Sciatic nerve (tissue), 2 donors: Measurements from ENCODE around the gene NFIB. TPM values are rescaled to one million over a fixed set of nuclear protein-coding genes. Genes with fewer than 3 reads are reported as not detected.

ENCODE experiments used
- ATAC-seq: fragments of 200-7000 bp; cut with Tn5 transposase; one replicate; pipeline ENCODE4 v1.9.1; 2020; ENCODE audit warnings: mild to moderate bottlenecking, moderate library complexity
- DNase-seq: peaks from one replicate; pipeline ENCODE4 v3.0.0-alpha.2; 2020; ENCODE audit warnings: low spot score
- intact Hi-C: fragments of 100-400 bp; cut with DNase I; formaldehyde crosslinking; loops from one replicate; pipeline ENCODE4 v1.14.2; 2022
- total RNA-seq: library from RNA; stranded (reverse); fragmentation: NEBNext Ultra II Directional; extraction: Animal tissue kit (Norgen Biotek cat#: 25700); gene quantifications from one replicate; pipeline ENCODE4 v1.2.1, GENCODE V29; 2021
- donor health status: DM: no; HTN: no; CAD: no.
- donor health status: DM: no; HTN: no; CAD: no.

The NFIB gene
- total RNA-seq, 1 donor from 2014 or later: 137 TPM

DNA sequence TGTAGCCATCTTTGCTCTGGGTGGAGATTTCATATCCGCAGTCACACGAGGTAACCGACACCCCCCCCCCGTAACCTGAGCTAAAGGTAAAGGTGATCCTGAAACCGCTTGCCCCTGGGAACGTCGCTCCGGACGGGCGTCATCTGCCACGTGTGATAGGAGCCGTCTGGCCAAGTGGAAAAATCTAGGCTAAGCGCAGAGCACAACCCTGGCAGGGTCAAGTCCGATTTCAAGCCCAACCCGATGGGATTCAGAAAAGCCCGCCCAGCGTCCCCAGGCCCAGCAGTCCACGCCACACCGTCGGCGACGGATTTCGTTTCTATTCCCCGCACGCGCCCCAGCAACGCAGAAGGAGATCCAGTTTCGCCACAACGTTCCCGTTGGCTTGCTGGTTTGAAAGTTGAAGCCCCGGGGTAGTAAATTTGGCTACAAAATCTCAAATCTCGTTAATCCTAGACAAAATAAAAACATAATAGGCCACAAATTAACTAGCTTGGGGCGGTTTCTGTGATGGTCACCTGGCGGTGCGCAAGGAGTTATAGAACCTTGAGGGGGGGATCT lies 32.4 kb upstream of the NFIB start:
- no peak for DNase-seq
- no peak for ATAC-seq
- intact Hi-C loops: no loop called here

DNA sequence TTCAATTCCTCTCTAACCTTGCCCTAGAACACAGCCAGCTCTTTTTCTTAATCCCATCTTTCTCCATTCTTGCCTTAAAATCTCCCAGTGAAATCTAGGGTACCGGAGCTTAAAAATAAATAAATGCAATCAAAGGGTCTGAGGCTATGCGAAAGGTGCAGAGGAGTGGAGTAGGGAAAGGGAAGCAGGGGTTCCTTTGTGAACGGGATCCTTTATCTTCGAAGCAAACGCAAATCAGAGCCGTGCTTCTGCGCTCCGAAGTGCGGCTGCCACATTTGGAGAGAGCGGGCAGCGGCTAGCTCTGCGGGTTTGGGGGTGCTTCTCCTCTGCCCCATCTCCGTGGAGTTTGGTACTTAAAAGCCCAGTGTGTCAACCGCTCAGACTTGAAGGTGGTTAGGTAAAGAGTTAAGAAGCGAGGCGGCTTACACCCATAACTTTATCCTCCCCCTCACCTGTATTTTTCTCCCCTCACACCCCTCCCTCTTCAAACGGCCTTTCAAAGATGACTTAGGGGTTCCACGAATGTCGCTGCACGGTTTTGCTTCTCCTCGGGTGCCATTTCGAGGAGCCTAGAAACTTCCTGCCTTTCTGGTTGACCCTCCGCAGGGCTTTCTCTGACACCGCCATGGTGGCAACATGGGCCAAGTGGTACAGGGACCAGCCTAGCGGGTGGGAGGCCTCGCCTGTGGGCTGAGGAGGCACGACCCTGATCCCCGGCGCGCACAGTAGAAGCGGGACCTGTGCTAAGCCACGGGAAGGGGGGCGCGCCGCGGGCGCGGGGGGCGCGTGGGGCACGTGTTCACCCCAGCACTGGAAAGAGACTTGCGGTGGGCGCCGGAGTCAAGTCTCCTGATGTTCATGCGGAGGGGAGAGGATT lies 31.7 kb upstream of the NFIB start:
- DNase-seq: no peak
- intact Hi-C loops: no loop called here
- ATAC-seq: no peak

DNA sequence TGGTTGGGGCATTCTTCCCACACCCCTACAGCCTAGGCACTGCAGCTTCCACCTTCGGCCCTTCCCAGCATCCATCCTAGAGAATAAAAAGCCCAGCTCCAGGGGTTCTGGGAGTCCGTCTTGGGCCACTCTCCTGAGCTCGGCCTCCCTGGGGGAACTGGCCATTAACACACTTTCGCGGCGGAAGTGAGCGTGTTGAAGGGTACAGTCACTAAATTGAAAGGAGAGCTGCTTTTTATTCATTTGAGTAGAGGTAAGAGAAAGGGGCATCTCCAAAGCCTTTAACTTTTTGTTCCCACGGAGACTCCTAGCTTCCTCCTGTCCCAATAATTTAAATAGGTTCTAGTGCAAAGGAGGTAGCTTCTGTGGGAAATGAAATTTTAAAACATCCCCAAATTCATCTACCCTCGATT lies 31.0 kb upstream of the NFIB start:
- ATAC-seq (no peak), DNase-seq (no peak)
- intact Hi-C loops: no loop called here

DNA sequence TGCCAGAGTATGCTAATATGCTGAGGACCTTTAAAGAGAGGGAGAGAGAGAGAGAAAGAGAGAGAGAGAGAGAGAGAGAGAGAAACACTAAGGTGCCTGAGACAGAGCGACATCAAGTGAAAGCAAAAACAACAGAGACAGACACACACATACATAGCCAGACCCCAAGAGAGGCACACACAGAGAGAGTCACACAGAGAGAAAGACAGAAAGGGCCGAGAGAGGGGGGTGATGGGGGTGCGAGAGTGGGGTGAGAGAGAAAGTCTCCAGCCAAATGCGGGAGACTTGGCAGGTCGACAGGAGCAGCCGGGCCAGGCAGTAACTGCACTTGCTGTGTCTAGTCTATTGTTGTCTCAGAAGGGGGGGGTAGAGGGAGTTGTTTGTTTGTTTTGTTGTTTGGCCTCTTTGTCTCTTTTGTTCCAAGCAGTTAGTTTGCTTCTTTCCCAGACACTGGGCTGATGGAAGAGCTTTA lies 30.1 kb upstream of the NFIB start:
- ATAC-seq (peak; percentile 16), DNase-seq (no peak)
- intact Hi-C loops: no loop called here

DNA sequence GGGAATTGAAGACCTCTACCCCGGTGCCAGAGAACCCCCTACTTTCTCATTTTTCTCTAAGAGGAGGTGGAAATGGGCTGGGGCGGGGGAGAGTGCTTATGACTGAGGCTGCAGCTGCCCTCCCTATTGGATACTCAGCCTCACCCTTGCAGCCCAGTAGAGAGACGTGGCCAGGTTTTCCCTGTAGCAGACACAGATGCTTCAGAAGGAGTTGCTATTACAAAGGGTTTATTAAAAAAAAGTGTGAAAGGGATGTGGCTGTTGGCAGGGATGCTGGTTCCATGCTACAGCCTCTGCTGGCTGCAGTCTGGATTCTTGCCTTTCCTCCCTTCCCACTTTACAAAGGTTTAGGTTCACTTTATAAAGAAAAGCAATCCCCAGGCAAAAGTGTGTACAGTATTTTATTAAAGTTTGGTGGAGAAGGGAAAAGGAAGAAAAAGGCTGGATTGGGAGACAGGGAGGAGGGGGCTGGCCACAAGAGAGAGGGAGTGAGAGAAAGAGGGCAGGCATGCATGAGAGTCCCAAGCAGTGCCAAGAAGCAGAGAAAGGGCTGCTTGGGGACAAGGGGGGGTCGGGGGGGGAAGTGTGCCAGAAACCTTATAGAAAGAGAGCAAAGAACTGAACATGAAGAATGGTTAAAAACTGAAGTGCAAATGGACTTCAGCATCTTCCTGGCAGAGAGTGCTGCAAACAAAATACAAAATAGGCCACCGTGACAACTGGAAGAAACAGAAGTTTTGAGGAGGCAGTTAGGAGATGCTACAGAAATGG lies 29.5 kb upstream of the NFIB start:
- ATAC-seq (no peak), DNase-seq (no peak)
- intact Hi-C loops: no loop called here

DNA sequence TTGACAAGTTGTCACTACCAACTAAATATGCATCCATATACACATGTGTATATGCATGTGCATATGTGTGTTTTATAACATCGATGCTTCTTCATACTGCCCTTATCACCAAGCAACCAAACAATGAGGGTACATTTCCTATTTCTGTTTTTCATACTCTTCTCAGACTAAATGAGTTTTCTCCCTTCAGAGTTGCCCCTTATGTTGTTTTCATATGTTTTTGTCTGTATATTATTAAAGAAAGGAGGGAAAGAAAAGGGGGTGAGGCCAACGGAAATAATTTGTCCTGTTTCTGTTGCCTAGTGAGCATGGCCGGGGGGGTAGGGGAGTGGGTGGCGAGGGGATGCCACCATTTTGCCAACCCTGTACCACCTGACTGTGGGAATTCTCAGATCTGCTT lies 28.8 kb upstream of the NFIB start:
- intact Hi-C loops: no loop called here
- ATAC-seq (no peak), DNase-seq (no peak)

DNA sequence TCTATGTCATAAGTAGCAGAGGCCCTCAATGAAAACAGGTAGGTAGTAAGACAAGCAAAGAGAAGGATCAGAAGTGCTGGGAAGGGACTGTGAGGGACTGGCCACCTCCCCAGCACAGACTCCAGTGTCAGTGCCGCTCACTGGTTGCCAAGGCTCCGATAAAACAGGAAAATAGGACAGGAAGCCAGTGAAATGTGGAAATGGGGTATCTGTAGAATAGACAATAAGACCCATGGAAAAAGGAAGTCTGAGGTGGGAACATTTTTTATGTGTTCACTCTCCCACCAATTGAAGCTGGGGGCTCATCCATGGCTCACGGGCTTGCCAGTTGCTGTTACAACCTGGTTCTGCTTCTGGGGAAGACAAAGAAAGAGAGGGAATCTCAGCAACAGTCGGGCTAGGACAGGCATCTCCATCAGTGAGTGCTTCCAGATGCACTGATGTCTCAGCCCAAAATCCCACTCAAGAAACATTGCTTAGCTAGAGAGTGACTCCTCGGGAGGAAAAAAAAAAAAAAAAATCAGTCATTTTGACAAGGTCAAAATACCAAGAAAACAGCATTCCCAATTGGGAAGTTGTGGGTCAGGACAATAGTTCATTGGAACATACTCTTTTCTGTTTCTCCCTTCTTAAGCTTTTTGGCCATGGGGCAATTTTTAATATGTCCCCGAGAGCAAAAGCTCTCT lies 27.6 kb upstream of the NFIB start:
- DNase-seq: no peak
- peak; percentile 60 for ATAC-seq
- intact Hi-C loops: no loop called here

DNA sequence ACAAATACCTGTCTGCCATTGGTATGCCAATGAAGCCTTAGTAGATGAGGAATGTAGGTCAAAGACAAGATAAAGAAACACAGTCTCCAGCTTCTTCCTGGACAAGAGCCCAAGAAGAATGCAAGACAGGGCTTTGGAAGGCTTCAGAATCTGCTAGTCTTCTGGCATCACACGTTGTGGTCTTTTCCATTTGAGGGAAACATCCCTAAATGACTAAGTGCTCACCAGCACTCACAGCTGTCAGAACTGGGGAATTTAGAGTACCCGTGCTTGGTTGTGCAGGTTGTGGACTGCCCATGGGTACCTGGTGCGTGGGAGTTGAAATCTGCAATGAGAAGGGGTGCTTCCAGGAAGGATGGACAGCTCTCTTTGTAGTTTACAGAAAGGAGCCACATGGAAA lies 27.1 kb upstream of the NFIB start:
- DNase-seq: no peak
- peak; percentile 55 for ATAC-seq
- intact Hi-C loops: no loop called here

DNA sequence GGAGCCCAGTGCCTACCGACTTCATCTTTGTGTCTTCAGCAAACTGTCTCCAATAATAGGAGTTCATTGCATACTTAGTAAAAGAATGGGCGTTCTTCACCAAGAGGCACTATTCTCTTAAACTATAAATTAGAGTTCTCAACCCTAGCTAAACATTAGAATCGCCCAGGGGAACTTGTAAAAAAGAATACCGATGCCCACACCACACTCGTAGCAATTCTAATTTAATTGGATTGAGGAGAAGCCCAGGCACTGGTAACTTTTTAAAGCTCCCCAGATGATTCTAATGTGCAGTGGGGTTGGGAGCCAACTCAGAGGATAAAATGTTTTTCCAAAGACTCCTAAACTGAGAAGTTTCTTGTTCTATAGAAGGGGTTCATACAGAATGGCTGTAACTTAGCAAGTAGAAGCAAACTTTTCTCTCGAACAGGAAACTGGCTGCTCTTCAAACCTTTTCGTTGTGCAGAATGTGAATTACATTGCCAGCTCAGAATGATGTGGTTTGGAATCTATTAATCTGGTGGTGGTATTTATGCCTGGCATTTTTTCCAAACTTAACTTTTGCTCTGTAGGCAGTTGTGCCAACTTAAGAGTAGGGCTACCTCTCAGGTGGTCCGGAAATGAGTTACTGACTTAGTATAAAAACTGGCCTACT lies 26.4 kb upstream of the NFIB start:
- ATAC-seq: no peak
- no peak for DNase-seq
- intact Hi-C loops: no loop called here

DNA sequence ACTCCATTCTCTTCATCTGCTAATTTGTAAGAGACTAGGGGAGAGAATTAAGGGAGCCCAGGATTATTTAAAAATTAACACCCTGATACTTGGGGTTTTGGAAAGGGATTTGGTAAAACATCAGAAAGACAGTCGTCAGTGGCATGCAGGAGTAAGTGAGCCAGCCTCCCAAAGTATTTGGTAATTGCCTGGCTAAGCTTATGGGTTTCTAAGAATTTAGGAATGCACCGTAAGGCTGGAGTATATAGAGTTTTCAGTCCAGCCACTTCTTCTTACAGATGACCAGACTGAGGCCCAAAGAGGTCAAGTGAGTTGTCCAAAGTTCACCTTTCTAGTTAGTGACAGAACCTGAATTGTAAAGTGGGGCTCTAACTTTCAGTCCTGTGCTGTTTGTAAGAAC lies 25.8 kb upstream of the NFIB start:
- ATAC-seq (no peak), DNase-seq (no peak)
- intact Hi-C loops: no loop called here

DNA sequence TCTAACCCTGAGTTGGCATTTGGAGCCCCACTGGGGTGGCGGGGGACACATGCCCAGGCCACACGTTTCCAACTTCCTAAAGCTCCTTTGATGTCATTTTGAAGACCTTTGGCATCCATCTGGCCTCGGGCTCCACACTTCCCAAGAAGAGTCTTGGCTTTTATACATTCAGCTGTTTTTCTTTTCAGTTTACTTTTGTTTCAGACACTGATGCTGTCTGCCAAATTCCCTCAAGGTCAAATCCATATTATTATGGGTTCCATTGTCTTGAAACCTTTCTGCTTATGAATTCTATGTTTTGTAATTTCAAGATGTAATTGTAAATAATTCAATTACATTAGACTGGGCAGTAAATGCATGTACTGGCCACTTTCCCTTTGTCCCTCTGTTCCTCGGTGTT lies 23.7 kb upstream of the NFIB start:
- ATAC-seq (no peak), DNase-seq (no peak)
- intact Hi-C loops: no loop called here

DNA sequence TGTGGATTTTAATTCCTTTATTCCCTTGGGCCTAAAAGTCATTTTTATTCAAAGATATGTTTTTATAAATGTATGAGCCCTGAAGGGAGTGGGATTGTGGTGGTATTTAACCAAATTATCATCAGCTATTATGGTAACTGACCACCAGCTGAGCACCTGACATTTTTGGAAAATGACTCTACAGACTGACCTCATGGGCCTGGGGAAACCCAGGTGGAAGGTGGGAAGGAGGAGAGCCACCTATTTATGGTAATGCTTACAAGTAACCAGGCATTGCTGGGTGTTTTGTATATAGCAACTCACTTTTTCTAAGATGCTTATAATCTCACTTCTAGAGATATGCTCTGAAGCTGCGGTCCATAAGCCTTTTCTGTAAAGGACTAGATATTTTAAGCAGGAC lies 22.3 kb upstream of the NFIB start:
- DNase-seq (no peak), ATAC-seq (no peak)
- intact Hi-C loops: no loop called here

DNA sequence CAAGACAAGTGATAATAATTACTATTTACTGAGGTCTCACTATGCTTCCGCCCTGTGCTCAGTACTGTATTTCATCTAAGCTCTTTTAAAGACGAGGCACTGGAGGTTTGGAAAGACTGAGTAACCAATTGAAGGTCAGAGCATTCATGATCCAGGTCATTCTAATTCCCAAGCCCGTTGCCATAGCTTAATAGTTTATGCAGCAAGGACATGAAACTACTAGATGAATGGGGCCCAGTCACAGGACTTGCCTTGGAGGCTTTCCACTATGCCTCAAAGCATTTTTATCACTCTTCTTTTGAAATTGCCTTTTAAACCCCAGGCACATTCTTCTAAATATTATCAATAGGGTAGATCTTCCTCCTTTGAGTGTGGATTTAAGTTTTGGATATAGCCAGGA lies 17.2 kb upstream of the NFIB start:
- no peak for DNase-seq
- intact Hi-C loops: no loop called here
- ATAC-seq: peak; percentile 42

DNA sequence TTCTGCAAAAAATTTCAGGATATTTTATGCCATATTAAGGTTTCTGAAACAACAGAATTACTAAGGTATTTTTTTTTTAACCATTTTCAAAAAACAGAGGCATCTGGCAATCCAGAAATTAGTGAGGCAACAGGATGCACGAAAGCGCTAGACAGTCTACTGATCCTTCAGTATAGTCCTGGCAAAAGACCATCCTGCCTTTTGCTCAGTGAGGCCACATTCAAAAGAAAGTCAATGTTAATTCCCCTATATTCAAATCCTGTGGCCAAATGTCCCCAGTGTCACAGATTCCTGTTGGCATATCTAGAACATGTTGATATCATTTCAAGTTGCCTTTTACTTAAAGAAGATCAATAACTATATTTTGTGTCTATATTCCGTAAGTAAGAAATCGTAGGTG lies 13.1 kb upstream of the NFIB start:
- intact Hi-C loops: no loop called here
- DNase-seq: no peak
- ATAC-seq: no peak

DNA sequence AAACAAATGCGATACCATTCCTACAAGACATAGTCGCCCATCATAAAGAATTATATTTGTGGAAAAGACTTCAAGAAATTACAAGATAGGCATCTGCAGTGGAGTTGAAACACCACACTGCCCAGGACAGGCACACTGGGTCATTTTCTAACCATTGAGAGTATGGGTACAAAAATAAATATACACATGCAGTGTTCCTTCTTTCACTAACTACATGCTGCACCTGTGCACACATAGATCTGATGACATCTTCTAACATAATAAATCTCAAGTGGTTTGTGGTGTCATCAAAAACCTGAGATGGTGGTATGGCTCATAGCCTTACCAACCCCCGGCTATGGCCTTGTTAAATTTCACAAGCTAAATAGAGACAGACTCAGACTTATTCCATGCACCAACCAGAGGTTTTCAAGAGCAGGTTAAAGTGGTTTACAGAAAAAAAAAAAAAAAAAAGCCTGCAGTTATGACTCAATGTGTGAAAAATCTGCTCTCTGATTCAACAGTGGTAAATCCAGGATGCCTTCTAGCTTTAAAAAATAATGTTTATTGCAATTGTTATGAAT lies 12.4 kb upstream of the NFIB start:
- no peak for ATAC-seq
- intact Hi-C loops: no loop called here
- DNase-seq: no peak

DNA sequence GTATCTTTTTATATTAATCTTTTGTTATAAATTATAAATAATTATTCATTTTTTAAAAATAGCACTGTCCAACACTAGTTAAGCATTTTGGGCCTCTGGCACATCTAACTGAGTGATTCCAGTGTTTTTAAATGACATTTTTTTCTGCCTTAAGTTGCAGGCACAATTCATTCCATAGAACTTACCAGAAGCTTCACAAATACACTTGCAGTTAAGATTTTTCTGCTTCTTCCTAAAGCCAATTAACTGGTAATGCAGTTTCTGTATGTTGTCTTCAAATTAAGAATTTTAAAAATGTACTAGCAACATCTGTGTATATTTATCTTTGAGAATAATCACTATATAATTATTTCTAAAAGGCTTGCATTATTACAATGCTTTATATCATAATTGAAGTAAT lies 11.2 kb upstream of the NFIB start:
- ATAC-seq (no peak), DNase-seq (no peak)
- intact Hi-C loops: no loop called here

DNA sequence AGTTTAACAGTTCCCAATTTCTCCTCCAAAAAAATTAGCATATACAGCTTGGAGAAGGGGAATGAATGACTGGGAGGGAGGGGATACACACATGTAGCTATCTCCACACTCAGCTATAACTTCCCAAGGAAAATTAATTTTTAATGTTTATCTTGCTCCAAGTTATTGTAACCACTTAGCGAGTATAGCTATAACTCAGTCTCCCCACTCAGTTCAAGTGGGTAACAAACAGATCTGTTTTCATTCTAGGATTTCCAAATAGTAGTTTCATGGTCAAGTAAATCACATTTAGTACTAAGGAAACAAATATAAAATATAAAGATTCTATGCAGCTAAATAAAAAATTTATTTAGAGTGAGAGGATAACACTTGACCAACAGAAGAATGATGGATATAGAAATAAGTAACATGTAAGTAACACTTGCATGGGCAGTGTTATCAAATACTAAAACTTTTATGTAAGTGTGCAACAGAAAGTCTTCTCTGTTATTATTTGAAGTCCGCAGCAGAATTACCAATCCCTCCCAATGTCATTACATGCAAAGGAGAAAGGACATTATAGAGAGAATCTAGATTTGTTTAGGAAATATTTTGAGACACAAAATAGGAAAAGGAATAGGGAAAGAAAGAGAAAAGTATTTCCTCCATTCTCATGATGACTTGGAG lies 10.2 kb upstream of the NFIB start:
- ATAC-seq: no peak
- intact Hi-C loops: no loop called here

More for the DNA sequence above, 10.2 kb upstream of the NFIB start:
- DNase-seq: no peak
